Posterior vena cava (tissue), 2 donors: ENCODE measurements around the gene NIPAL3. TPM values are rescaled to one million over a fixed set of nuclear protein-coding genes. Genes with fewer than 3 reads are reported as not detected.

Source experiments
- DNase-seq: peaks from one replicate; pipeline ENCODE4 v3.0.0-alpha.2; 2020; ENCODE audit warnings: low spot score
- intact Hi-C, 2 donors: fragments of 100-400 bp; cut with DNase I; formaldehyde crosslinking; loops; one replicate each; pipeline versions ENCODE4 v1.14.1 to v1.14.2; 2022 to 2023
- long read RNA-seq, 2 donors: library from polyadenylated mRNA; unstranded; transcript quantifications; one replicate each; pipeline ENCODE4 v2.0.0, GENCODE V29; 2020 to 2021
- total RNA-seq, 2 donors: library from RNA; stranded (reverse); fragmentation: NEBNext Ultra II Directional; extraction: Animal tissue kit (Norgen Biotek cat#: 25700); gene quantifications; one replicate each; pipeline ENCODE4 v1.2.1, GENCODE V29; 2021
- donor health status: DM: yes; HTN: yes; CAD: no.
- donor health status: DM: yes; HTN: yes; CAD: no.

NIPAL3 gene
- 1 to 10 TPM; 7.5 to 8.7 TPM for total RNA-seq
- long read RNA-seq, donor 1, partial matches to known transcripts, result 0 of 1 reads
- long read RNA-seq, donor 1, other reads (novel, unspliced or antisense), result 0 of 1 reads
- long read RNA-seq, donor 2, partial matches to known transcripts, result 0 of 10 reads
- long read RNA-seq, donor 2, other reads (novel, unspliced or antisense), result 3 of 10 reads

DNA sequence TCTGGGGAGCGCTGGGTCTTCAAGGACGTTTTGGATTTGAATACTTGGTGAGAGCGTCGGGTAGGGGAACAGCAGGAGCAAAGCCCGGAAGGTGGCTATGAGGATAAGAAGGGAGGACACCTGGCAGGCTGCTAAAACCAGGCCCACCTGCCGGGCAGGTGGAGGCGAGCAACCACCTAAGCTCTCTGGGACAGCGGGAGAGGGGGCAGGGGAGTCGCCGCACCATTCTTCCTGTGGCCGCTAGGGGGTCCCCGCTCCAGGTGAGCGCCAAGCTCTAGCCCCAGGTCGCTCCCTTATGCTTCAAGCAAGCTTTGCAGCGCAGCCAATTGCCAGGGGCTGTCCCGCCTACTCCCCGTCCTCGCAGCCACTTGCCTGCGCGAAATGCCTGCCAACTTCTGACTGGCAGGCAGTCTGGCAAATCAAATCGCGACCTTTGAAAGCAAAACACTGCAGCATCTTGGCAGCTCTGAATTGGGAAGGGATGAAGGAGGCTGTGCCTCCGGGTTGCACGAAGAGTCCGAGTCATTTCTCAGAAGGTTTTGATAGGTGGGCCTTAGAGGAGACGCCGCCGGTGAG, at the start of gene NIPAL3:
TSS of gene NIPAL3 (plus strand) at position 469 of the 576 bp plus-strand sequence. CDS start 3,746 bp downstream, outside the sequence.
- DNase-seq, result peak; percentile 98
- intact Hi-C loops, result no loop called here

DNA sequence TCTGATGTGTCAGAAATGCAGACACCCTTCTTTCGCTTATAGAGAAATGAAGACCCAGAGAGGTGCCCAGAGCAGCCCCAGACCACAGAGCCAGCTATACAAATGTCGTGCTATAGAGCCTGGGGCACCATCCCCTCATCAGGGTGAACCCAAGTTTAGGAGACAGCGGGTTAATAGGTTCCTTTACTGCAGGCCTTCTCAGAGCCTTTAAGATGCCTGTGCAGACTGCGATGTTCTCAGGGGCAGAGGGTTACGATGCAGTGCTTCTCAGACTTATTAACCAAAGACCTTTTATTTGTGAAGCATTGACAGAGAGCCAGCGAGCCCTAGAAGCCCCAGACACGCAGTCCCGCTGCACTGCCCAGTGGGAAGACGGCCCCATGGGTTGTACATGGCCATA, 48.9 kb upstream of the NIPAL3 start:
- intact Hi-C loops, result no loop called here
- DNase-seq, result no peak

DNA sequence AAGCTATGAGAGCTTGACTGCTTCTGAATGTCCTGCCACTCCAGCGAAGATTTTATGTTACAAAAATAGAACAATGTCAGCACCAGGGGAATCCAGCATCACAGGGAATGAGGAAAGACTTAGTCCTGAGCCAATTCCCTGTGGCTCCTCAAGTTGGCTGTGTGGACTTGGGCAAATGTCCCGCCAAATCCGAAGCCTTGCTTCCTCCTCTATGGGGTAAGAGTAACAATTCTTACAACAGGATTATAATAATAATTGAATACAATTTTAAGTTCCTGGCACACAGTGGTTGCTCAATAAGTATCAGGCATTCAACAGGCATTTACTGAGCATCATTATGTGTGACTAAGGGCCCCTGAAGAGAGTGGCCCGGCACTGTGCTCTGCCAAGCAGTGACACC, 46.4 kb upstream of the NIPAL3 start:
- DNase-seq, result peak; percentile 92
- intact Hi-C loops, result no loop called here

DNA sequence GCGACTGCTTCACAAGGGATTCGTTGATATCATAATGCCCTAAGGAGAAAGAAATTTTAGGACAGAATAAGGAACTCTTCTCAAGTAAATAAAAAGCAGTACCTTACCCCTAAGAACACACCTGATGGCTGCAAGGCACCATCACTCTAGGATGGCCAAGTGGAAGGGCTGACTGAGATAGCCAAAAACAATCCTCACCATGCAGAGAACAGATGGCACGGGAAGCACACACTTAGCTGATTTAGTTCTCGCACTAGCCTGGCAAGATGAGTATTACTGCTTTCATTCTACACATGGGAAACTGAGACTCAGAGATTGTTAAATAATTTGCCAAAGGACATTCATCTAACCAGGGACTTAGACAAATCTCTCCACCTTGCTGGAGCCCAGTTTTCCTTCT, 45.8 kb upstream of the NIPAL3 start:
- DNase-seq, result no peak
- intact Hi-C loops, result no loop called here

DNA sequence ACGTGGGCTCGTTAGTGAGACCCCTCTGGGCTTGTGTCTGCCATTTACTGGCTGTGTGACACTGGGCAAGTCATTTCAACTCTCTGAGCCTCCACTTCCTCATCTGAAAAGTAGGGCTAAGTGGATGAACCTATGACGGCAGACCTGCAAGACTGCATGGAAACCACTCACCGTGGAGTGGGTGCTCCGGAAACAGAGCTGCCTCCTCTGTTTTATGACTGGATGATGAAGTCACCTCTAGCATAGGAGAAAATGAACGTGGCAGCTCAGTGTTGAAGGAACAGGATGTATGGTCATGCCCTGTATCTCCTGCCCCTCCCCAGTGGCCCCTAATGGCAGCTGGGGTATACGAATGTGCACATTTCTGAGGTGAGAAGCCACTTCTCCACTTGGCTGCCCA, 42.6 kb upstream of the NIPAL3 start:
- DNase-seq, result no peak
- intact Hi-C loops, result no loop called here

DNA sequence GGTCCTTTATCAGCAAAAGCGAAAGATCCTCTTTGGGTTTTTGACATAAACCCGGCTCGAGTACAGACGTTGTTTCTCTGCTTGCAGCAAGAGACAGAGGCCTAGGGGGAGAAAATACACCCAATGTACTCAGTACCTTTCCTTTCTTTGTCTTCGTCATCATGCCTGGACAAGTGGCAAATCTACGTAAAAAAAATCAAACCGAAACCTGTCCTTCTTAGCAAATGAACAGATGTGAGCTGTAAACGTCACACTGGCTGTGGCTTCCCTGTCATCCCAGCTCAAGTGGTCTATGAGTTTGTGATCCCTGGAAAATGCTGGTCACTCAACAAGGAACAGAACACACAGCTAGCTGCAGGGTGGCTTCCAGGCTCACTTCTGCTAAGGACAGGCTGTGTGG, 41.9 kb upstream of the NIPAL3 start:
- intact Hi-C loops, result no loop called here
- no peak for DNase-seq

DNA sequence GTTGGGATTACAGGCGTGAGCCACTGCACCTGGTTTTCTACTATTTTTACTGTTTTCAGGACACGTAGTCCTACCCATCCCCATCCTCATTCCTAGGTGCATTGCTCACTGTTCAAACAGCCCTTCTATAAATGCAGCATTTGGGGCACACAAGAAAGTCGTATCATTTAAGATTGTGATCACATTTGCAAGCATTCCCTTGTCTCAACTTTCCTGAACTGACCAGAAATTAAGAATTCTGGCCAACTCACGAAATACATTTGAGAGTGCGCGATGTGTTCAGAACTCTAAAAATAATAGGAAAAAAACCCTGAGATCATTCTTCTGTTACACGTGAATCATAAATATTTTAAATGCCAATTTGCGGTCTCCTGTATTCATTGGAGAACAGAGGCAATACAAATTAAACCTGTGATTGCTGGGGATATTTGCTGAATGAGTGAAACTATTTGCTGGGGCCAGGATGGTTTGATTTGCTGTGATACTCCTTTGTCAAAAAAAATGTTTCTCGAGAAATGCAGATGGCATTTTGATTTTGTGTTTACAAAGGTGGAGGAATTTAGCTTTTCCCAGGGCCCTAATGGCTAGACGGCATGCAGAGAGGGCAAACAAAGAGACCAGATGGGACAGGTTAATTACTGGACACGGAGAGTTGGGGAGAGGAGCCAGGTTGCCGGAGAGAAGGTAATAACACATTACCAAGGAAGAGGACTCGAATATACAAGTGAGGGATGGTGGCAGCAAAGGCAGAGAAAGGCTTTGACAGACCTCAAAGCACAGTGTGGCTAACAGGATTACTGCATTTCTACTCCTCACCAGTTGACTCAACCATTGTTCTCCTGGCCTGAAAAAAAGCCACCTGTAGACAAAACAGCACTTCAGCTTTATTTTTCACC, 40.5 kb upstream of the NIPAL3 start:
- DNase-seq, result no peak
- intact Hi-C loops, result no loop called here

DNA sequence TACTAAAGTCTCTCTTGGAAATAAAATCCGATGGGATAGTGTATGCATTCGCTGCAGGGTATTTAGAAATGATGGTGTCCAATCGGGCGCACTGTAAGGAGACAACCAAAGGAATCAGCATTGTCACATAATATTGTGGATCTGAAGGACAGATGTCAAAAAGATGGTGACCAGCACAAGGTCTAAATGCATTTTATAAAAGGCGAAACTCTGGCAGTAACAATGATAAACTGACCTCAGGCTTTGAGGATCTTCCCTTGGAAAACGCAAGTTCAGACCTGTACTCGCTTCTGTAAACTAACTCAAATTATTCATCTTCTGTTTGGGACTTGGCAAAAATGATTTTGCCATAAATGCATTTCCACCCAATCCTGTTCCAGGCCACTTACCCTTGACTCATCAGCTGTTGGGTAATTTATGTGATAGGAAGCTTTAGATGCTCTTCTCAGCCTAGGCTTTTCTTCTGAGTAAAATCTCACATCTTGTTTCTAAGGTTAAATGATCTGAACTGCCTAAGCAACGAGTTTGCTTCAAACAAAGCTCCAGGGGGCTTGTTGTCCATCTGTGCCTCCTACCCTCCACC, 35.8 kb upstream of the NIPAL3 start:
- no peak for DNase-seq
- intact Hi-C loops, result no loop called here

DNA sequence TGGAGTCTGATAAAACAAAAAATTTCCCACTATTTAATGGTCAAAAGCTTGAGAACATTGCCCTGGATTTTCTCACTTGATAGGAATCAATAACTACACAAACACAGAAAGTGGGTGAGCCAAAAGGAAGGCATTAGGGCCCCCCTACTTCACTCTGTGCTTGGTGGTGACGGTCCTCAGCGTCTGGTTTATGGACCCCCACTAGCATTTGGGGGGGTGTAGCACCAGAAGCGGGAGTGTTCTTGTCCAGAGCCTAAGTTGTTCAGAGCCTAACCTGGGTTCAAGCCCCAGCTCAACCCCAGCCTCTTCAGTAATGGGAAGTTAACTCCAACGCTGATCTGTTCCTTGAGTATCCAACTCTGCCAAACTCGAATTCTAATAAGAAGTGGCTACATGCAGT, 35.1 kb upstream of the NIPAL3 start:
- intact Hi-C loops, result no loop called here
- DNase-seq, result no peak

DNA sequence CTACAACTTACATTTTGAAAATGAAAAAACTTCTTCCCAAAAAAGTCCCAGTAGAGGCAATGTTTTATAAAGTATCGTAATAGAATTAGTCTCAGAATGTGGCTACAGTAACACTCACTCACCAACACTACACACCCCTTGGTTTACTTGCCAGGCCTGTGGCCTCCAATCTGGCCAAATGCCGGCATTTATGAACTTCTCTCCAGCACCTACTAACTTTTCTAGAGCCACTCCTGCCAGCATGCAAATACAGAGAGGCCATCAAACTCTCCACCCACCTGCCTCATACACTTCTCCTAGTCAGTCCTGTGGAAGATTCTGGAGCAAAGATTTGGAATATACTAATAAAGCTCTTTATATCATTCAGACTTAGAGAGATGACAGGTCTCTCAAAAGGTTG, 34.3 kb upstream of the NIPAL3 start:
- no peak for DNase-seq
- intact Hi-C loops, result no loop called here

DNA sequence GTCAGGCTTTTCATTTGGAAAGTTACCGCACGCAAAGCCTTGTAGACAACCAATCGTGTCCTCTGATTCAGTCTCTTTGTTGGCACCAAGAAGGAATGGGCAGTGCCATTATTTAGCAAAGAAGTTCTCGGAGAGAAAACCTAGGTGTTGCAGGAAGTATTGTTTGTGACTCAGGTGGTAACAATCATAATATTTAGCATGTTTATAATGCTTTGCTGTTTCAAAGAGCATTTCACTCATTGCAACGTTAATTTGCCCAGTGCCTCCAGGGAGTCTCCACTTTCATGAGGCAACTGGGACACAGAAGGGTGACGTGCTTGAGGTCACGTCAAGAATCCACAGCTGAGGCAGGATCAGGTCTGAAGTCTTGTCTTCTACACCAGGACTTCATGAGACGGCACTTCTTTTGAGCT, 33.4 kb upstream of the NIPAL3 start:
- DNase-seq, result no peak
- intact Hi-C loops, result no loop called here

DNA sequence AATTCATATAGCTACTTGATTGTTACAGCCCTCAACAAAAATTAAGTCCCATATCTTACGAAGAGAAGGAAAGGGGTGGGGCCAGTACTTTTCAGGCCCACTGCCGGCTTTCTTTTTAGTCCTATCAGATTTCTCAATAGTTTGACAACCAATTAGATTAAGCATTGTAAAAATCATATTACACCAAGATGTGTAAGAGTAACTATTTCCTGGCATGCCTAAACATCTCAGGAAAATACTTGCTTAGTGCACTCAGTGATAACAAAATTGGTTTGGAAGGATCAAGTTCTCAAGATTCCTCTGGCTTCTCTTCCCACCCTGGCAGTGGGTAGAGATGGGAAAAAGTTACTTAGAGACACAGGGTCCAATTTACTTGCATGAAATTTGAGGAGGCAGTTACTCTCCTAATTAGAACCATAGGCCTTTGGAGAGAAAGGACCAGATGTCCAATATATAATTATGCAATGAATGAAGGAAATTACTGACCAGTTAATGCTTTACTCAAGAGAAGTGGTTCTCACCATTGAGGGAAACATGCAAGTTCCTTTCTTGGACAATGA, 32.1 kb upstream of the NIPAL3 start:
- intact Hi-C loops, result loop anchor here in 1 of 2 donors (1.0 kb wide), 1 partner anchor 44 kb away; no protein-coding TSS in a partner anchor
- DNase-seq, result no peak

DNA sequence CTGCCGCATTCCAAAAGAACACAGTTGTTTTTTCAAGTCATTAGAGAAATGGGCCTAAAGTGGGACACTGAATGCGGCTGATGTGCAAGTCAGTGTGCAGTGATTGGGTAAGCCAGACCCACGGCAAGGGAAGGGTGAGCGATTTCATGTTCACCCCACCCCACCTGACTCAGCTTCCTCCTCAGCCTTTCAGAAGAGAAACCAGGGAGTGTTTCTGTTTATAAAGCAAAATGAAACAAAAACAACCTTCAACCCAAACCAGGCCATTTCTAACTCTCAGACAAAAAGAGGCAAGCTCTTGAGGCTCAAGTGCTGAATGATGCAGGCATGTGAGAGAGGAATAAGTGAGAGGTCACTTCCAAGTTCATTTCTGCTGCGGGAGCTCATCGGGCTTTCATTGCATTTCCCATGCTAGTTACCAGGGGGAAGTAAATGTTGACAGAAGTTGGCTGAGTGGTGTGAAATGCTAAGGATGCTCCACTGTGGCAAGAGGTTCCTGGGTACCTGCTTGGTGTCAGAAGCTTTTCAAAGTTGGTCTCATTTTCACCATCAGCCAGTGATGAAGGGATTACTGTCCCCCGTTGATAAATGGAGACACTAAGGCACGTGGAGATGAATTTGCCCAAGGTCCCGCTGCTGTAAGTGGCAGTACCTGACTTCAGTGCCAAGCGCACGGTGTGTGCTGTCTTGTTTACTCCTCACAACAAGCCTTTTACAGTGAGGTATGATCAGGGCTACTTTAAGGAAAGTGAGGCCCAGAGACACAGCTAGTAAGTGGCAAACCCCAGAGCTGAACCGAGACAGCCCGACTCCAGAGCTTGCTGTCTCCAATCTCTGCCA, 31.1 kb upstream of the NIPAL3 start:
- intact Hi-C loops, result no loop called here
- no peak for DNase-seq

DNA sequence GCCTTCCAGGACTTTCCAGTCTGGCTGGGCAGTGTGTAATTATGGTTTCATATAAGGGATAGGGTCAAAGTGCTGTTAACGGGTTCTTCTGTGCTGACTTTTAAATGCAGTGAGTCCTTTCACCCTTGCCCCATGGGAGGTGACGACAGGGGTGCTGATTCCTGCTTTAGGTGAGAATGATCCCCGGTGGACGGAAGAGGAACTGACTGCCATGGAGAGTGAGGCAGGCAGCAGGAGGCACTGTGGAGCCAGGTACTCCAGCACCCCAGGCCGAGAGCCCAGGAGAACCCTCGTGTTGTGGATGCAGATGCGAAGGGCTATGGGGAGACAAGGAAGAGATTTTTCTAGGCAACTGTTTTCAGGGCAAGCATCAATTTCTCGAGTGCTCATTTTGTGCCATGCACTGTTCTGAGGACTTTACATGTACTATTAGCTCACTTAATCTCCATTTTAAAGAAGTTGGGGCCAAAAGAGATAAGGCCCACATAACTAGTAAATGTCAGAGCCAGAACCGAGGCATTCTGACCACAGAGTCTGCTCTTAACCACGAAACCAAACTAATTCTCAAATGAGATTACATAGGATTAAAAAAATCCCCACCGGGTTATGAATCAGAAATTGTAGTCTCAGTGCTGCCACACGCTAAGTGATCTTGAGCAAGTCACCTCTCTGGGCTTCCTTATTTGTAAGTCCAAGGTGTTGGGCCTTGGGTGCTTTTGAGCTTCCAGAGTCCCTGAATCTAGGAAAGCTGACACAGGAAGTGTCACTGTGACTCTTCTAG, 30.3 kb upstream of the NIPAL3 start:
- no peak for DNase-seq
- intact Hi-C loops, result no loop called here

DNA sequence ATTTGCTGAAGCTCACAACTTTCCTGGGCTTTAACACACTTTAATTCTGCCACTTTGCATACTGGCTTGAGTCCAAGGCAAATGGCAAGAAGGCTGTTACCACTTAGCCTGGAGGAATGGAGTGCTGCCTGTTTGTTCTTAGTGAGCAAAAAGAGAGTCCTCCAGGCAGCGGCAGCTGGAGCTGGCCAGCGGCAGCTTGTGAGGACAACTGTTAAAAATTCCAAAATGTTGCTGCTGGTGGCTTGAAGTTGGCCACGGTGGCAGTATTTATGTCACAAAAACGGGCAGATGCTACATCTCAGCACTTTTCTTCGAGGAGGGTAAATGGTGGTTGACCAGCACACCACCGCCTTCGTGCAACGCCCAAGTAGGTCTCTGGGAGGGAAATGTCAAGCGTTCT, 29.4 kb upstream of the NIPAL3 start:
- no peak for DNase-seq
- intact Hi-C loops, result no loop called here

DNA sequence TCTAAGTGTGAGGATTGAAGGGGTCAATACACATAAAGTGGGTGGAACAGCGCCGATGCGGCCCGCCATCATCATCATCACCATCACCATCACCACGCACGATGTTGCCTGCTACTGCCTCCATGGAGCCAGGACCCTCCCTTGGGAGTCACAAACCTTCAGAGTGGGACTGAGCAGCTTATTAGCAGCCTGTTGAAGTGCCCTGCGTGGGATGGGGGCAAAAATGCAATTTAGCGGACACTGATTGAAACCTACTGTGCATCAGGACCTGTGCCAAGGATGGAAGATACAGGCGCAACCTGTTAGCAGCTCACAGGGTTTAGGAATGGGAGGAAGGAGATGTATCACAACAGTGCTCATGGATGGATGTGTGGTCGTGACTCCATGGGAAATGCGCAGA, 28.7 kb upstream of the NIPAL3 start:
- intact Hi-C loops, result no loop called here
- DNase-seq, result no peak

DNA sequence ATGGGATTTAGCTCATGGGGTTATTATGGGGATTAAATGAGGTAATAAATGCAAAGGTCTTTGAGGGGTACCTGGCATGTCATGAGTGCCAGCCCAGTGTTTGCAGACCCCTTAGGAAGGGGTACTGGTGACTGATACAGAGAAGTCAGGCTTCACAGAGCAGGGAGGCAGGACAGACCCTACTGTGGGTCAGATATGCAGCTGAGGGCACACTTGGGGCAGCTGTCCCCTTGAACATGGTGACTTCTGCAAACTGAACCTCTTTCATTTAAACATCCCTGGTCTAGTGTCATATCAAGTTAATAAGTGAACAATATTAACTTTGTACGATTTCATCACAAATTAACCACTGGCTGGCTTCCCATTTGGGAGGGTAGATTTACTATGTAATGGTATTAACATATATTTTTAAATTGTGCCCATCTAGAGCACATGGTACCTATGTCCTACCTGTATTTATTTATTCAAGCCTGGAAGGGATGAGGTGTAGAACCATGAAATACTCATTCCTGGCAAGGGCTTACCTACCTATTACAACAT, 27.9 kb upstream of the NIPAL3 start:
- intact Hi-C loops, result no loop called here
- no peak for DNase-seq

DNA sequence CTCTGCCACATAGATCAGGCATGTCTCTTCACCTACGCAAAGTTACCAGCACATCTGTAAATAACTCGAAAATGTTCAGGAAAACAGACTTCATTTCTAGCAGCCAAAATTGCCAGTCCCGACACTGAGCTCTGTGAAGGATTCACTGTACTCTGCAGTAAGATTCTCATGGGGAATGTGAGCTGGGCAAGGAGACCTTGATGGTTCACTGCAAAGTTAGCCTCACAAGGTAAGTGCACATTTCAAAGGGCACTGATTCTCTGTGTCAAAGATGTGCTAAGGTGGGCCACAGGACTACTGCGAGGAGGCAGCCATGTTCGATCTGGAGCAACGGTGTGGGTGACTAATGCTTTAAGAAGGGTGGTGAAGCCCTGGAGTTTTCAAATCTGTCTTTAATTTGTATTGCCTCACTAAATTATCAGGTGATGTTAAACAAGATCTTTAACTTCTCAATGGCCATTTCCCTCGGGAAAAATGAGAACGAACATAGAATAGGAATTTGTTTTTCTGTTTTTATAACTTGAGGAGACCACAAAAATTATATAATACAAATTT, 27.2 kb upstream of the NIPAL3 start:
- intact Hi-C loops, result no loop called here
- DNase-seq, result no peak
